GM21381 (cell line): ENCODE results near the gene SCOC.
"Not testable (repeated sequence)": the region's sequence is repeated elsewhere in the genome, so short reads cannot be mapped to it uniquely, and the experiment has no call there.

Experiments
- ATAC-seq: cut with Tn5 transposase; IDR thresholded peaks from one replicate; pipeline ENCODE4 v1.9.1; 2021; ENCODE audit warnings: mild to moderate bottlenecking, moderate library complexity; ENCODE audit not compliant: unreplicated experiment

Gene SCOC

GRCh38 chr4:140359562-140360427, 13.7 kb upstream of the SCOC start:
- ATAC-seq, result peak; percentile 97

GRCh38 chr4:140361099-140361498, 12.3 kb upstream of the SCOC start:
- ATAC-seq, result no peak

- ATAC-seq, result no peak
These were observed 10.4 kb upstream of the SCOC start for GRCh38 chr4:140363051-140363450.

- no peak for ATAC-seq
These were observed 9.9 kb upstream of the SCOC start for GRCh38 chr4:140363558-140363957.

- no peak for ATAC-seq
These were observed 5.7 kb upstream of the SCOC start for GRCh38 chr4:140367738-140368137.

GRCh38 chr4:140368686-140369085, 4.8 kb upstream of the SCOC start:
- ATAC-seq, result no peak

GRCh38 chr4:140372751-140373327, 607 bp upstream of the SCOC start:
- ATAC-seq, result peak; percentile 56

- no peak for ATAC-seq
These were observed 658 bp downstream of the SCOC start for GRCh38 chr4:140374130-140374477.

GRCh38 chr4:140382732-140383131, 9.3 kb downstream of the SCOC start:
- ATAC-seq, result no peak

GRCh38 chr4:140388015-140388414, 14.6 kb downstream of the SCOC start:
- no peak for ATAC-seq

- ATAC-seq, result no peak
These were observed 22.2 kb downstream of the SCOC start for GRCh38 chr4:140395668-140396067.

- ATAC-seq, result no peak
These were observed 26.7 kb downstream of the SCOC start for GRCh38 chr4:140400111-140400510.

- no peak for ATAC-seq
These were observed 32.8 kb downstream of the SCOC start for GRCh38 chr4:140406292-140406691.

GRCh38 chr4:140408974-140409373, 35.5 kb downstream of the SCOC start:
- ATAC-seq, result no peak

- not testable (repeated sequence) for ATAC-seq
These were observed 39.9 kb downstream of the SCOC start for GRCh38 chr4:140413130-140413969.

GRCh38 chr4:140423106-140423505, 49.7 kb downstream of the SCOC start:
- no peak for ATAC-seq

GRCh38 chr4:140426610-140427105, 53.2 kb downstream of the SCOC start:
- ATAC-seq, result peak; percentile 27

- ATAC-seq, result peak; percentile 74
These were observed 53.9 kb downstream of the SCOC start, which contains the start of gene CLGN for GRCh38 chr4:140427106-140427918. Gene CLGN (minus strand): TSS chr4:140427648. CDS start chr4:140413078, 14,570 bp downstream.

GRCh38 chr4:140427919-140428471, 54.5 kb downstream of the SCOC start:
- ATAC-seq, result no peak
